Tongue (tissue), 2 donors: Measurements from ENCODE around the gene MEOX1. TPM values are rescaled to one million over a fixed set of nuclear protein-coding genes. Genes with fewer than 3 reads are reported as not detected.
"Not testable (repeated sequence)": the region's sequence is repeated elsewhere in the genome, so short reads cannot be mapped to it uniquely, and the experiment has no call there.

ENCODE experiments used
- DNase-seq: peaks from one replicate; pipeline ENCODE4 v3.0.0-alpha.2; 2015
- total RNA-seq: library from RNA; depleted of rRNA; stranded (reverse); fragments of >200 nt; gene quantifications from one replicate; pipeline ENCODE4 v1.2.3, GENCODE V29; 2014

The MEOX1 gene
- total RNA-seq, result 17.8 TPM

DNA sequence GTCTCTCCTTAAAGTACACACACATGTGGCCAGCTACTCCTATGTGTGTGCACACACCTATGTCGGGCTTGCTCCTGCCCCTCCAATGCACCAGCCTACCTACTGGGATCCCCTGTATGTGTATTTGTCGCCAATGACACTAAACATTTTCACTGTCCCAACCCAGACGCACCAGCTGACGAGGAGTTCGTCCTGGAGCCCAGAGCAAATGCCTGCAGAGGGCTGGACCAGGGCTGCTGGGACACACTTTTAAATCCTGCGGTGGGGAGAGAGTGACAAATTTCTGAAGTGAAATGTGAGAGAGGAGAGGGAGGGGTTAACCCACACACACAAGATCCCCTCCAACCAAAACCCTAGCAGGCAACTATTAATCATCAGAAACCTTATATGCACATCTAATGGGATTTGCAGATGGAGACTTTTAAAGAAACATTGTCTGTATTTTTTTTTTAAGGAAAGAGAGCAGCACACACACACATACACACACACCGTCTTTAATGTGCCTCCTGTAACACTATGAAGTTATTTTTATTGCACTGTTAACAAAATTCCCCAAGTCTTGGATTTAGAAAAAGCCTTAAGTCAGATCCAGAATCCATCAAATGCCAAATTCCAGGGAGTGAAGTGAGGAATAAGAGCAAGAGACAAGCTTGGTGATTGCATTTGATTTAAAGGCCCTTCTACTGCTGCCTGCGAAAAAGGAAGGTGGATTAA lies at the start of gene MEOX1:
MEOX1 (minus strand) TSS at position 224 of the 714 bp plus-strand sequence. CDS start 388 bp downstream, outside the sequence.
- peak; percentile 94 for DNase-seq

DNA sequence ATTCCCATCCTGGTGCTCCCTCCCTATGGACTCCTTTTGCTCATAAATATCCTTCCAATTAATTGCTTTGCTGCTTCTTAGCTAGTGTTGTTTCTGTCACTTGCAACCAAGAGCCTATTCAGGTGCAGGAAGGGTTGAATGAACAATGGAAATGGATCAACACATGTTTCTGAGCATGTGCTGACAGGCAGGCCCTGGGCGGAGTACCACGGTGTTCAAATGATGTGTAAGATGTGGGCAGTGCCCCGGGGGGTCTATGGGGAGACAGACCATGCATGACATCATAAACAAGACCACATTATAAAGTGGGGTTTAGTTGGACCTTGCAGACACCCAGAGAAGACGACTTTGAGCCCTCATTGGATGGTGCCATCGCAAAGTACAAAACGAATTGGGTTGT lies 48.4 kb upstream of the MEOX1 start:
- no peak for DNase-seq

DNA sequence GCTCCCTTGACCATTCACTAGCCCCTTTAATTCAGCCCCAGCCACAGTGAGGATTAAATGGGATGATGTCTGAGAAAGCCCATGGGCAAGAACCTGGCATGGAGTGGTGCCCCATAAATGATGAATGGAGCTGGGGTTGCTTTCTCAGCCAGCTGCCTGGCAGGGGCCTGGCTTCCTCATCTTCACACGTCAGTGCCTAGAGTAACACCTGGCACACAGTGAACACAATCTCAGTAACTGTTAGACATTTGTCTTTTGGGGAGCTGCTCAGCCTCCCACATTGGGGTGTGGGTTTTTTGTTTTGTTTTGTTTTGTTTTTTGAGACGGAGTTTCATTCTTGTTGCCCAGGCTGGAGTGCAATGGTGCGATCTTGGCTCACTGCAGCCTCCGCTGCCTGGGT lies 47.5 kb upstream of the MEOX1 start:
- DNase-seq, result no peak

- DNase-seq, result no peak
Measured at GRCh38 chr17:43707184-43707583, 45.5 kb upstream of the MEOX1 start.

- DNase-seq, result no peak
Measured at GRCh38 chr17:43706235-43706634, 44.5 kb upstream of the MEOX1 start.

DNA sequence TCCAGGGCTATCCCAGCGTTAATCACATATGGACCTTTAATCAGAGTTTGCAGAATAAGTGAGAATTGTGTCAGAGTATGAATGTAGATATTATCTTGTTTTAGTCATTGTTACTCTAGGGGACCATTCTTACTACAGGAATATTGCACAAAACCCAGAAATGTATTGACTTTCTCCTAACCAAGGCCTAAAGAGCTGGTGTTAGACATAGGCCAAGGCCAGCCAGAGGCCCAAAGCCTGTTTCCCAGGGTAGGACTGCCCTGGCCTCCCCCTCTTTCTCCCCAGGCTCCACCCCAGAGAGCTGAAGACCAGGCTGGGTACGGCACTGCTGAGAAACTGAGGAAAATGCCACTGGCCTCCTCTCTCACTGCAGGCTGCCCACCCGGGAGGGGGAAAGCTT lies 41.9 kb upstream of the MEOX1 start:
- DNase-seq, result no peak

- DNase-seq, result peak; percentile 10
Measured at GRCh38 chr17:43702637-43703036, 40.9 kb upstream of the MEOX1 start.

- DNase-seq, result no peak
Measured at GRCh38 chr17:43701318-43701743, 39.6 kb upstream of the MEOX1 start.

DNA sequence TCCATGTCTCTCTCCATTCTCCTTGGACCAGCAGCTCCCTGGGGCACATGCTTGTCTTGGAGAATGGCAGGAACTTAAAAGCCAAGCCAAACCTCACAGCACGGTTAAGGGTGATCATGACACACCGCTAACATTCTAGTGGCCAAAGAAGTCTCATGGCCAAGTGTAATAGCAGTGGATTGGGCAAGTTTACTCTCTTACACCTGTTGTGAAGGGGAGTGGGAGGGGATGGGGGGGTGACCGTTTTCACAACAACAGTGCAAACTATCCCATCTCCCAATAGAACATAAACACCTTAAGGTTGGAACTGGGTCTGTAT lies 37.7 kb upstream of the MEOX1 start:
- no peak for DNase-seq

- DNase-seq, result no peak
Measured at GRCh38 chr17:43698678-43699437, 37.1 kb upstream of the MEOX1 start.

- no peak for DNase-seq
Measured at GRCh38 chr17:43697937-43698336, 36.2 kb upstream of the MEOX1 start.

GRCh38 chr17:43696891-43697290 lies 35.2 kb upstream of the MEOX1 start:
- DNase-seq, result no peak

GRCh38 chr17:43695970-43696865 lies 34.5 kb upstream of the MEOX1 start:
- DNase-seq, result peak; percentile 51

DNA sequence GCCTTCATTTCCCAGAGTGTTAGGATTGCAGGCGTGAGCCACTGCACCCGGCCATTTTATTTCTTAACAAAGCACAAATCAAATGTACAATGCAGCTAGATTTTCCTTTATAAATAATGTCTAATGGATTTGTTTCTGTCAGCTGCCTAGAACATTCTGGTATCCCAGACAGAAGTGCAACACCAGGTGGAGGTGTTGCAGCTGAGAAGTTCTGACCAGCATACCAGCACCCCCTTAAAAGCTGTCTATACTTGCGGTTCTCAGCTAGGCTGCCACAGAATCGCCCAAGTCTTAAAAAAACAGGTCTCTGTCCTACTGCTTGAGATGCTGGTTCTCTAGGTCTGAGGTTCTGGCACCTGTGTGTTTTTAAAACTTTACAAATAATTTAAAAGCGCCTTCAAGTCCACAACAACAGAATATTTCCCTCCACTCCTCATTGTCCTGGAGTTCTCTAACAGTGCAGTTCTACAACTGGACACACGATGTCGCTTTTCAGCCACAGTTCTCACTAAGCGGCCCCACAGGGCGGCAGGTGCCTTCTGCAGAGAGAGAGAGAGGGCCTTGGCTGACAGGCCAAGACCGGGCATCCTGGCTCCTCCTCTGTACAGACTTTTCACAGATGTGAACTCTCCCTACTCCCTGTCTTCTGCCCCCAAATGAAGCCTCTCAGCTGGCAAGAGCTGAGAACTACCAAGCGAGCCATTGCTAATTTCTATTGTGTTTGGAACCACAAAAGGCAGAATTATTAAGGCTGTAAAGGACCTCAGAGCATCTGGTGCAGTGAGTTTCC lies 32.6 kb upstream of the MEOX1 start:
- DNase-seq, result peak; percentile 92

DNA sequence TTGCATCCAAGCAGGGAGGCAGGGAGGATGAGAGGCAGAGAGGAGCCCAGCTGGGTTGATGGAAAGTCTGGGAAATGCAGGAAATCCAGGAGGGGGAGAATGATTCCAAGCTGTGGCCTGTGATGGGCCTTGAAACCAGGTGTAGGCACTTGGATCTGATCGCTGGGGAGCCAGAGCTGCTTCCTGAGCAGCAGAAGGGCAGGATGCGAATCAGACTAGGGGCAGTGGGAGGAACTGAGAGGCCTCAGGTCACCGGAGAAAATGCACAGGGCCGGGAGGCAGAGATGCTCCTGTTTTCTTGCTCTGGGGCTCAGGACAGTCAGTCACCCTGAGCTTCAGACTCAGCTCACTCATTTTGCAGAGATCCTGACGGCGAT lies 29.6 kb upstream of the MEOX1 start:
- no peak for DNase-seq

DNA sequence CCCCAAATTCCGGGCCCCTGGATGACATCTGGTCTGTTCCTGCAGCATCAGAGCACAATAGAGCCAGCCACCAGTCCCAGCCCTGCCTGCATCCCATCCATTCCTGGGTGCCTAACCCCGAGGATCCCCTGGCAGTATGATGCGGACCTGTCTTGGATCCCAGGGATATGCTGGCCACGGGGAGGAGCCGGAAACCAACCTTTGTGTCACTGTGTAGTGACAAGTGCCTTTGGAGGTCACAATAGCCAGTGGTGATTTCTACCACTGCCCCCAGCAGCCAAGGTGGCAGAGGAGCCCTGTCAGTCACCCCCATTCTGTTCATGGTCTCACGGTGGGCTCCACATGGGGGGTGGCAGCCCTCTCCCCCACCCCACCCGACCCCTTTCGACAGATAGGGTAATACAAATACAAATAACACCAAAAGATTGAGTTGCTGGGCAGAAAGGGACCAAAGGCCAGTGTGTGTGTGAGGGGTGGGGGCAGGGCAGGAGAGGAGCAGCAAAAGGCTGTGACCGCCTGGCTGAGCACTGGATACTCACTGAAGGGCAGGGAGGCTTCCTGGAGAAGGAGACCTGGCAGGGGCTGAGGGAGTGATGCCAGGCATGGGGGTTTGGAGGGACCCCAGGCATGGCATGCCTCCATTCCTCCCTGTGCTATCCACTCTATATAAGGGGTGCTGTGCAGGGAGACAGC lies 29.0 kb upstream of the MEOX1 start:
- no peak for DNase-seq

GRCh38 chr17:43689814-43690213 lies 28.1 kb upstream of the MEOX1 start:
- no peak for DNase-seq

GRCh38 chr17:43689131-43689530 lies 27.4 kb upstream of the MEOX1 start:
- no peak for DNase-seq

GRCh38 chr17:43686957-43687356 lies 25.2 kb upstream of the MEOX1 start:
- not testable (repeated sequence) for DNase-seq

DNA sequence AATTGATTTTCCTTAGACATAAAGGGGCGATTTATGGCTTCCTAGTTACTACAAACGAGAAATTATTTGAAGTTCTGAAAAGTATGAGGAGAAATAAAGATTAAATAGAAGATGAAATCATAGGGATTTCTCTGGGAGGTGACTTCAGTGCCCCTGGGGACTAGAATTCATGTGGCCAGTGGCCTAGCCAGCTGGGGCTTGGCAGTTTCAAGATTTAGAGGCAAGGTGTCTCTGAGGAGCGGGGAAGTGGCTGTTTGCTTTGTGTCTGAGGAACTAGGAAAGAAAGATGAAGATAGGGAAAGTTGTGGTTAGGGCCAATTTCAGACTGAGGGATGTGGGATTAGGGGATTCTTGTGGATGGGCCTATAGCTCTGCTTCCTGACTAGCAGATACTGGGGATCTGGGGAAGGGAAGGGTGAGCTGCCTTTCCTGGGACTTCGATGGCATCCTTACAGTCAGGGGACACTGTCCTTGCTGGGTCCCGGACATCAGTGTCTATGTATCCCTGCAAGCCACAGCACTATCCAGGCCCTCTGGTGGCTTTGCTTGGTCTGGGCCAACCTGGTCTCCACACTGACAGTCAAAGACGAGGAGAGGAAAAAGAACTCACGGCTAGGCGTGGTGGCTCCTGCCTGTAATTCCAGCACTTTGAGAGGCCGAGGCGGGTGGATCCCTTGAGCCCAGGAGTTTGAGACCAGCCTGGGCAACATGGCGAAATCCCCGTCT lies 22.4 kb upstream of the MEOX1 start:
- DNase-seq, result no peak

DNA sequence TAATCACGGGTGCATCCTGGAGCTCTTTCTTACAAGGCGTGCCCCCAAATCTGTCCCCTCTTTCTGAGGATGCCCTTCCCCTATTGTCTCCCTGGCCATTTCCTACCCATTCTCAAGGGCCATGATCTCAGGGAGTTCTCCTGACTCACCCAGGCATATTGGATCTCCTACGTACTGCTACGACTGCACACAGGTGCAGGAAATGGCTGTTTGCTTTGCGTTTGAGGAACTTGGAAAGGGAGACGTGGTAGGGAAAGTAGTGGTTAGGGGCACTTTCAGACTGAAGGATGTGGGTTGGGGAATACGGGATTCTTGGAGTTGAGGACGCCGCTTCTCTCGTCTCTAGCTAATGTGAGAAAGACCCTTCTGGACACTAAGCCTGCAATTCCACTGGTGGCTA lies 18.7 kb upstream of the MEOX1 start:
- DNase-seq, result no peak
